DMS53 treated with DMSO at 0.1 percent for 48 hours (cell line): Measurements from ENCODE around the gene LETM1.

Experiments
- DNase-seq: peaks from one replicate; lab custom pipeline; 2025; ENCODE audit not compliant: unreplicated experiment; lab: John Stamatoyannopoulos, UW

The LETM1 gene

GRCh38 chr4:1783015-1783414, 72.9 kb downstream of the LETM1 start:
- DNase-seq = no peak

GRCh38 chr4:1780435-1780834, 75.5 kb downstream of the LETM1 start:
- DNase-seq = no peak

GRCh38 chr4:1779588-1780382, 76.2 kb downstream of the LETM1 start:
- no peak for DNase-seq

DNA sequence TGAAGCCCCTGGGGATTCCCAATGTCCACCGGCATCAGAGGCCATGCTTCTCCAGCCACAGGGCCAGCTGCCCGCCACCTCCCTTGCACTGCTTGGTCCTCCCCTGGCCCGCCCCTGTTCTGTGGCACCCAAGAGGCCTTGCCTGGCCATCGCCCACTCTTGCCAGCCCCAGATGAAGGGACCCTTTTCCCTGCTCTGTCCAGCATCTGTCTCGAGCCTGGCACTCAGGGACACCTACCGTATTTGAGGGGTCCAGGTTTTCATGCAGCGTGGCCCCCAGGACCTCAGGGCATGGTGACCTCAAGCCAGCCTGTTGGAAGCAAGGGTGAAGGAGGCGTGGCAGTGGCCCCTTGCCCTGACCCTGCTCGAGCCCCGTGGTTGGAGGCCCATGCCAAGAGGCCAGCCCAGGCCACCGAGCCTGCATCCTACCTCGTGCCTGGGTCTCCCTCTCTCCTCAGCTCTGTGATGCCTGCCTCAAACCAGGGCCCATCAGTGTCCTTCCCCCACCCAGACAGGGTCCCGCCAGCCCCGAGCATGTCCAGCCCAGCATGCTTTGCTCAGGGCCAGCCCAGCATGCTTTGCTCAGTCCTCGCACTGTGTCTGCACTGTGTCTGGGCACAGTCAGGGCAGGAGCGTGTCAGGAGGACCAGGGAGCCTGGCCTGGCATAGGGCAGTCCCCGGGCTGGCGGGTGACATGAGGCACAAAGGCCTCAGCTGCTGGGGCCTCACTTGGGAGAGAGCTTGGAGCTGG, 77.1 kb downstream of the LETM1 start:
- DNase-seq = no peak

DNA sequence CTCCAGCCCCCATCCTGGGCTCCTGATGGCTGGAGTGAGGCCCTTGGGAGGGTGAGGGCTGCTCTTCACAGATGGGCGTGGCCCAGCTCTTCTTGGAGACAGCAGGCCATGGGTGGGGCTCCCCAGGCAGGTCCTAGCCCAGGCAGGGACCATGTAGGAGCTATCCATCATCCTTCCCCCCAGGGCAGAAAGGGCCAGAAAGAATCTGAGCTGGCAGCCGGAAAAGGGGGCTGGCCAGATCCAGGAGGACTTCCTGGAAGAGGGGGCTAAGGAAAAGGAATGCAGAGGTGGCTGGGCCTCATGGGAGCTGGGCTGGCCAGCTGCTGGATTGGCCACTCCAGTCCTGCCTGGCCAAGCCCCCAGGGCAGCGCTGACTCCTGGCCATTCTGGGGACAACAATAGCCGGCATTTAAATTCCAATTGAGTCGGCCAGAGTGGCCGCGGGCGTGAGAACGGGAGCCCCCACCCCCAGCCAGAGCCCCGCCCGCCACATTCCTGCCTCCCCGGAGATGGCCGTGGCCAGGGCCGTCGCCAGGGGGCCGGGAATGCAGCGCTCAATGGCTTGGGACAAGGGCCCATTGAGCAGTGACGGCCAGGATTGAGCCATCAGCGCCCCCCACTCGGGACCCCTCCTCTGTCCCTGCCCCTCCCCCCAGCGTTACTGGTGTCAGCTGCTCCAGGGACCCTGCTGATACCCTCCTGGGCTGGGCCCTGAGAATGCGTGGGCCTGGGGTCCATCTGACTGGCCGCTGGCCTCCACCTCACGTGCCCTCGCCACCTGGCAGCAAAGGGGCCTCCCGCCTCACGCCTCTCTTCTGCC, 77.9 kb downstream of the LETM1 start:
- DNase-seq = no peak

DNA sequence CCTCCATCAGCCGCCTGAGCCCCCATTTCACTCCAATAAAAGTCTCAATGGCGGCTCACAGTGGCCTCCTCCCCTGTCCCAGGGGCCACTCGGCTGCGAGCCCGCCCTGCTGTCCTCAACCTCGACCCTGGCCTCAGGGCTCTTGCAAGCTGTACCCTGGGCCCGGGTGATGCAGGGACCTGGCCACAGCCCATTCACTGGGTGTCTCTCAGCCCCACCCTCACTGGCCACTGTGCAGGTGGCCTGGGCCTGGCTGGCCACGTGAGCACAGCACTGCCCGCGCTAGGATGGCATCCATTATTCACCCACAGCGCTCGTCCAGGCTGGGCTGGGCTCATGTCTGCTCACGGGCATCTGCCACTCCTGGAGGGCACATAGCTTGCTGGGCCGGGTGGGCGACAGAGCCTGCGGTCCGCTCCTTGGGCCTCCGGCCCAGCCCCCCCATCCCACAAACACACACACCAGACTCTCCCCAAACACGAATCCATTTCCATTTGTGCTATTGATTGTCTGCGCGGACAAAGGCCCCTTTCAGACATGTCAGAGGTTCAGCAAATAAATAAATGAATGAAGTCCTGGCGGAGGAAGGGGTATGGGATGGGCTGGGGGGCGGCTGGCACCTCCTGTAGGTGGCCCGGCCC, 79.3 kb downstream of the LETM1 start:
- no peak for DNase-seq

DNA sequence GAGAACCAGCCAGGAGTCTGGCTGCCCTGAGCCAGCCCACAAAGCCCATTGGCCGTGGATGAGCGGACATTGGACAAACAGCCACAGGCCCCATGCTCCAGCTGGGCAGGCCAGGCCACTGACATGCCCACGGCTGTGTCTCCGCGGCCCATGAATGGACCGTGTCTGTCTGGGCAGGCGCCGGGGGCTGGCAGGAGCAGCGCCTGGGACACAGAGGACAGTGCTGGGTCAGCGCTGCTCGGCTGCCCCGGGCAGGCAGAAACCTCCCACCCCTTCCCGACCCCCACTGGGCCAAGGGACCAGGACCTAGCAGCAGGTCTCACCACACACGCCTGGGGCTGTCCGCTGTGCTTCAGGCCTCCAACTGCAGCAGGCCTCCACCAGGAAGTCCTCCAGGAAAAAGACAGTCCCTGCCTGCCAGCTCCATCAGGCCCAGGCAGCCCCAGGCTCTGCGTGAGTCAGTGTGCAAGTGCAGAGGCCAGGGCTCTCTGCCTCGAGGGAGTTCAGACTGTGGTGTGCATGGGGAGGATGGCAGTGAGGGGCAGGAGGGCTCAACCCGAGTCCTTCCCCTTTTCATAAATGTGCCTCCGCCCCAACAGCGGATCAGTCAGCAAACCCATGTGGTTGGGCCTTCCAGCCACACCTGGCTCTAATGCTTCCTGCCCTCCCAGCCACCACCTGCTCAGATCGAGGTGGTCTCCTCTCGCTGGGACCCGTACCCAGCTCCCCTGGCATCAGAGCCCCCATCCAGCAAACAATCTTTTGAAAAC, 80.0 kb downstream of the LETM1 start:
- no peak for DNase-seq

DNA sequence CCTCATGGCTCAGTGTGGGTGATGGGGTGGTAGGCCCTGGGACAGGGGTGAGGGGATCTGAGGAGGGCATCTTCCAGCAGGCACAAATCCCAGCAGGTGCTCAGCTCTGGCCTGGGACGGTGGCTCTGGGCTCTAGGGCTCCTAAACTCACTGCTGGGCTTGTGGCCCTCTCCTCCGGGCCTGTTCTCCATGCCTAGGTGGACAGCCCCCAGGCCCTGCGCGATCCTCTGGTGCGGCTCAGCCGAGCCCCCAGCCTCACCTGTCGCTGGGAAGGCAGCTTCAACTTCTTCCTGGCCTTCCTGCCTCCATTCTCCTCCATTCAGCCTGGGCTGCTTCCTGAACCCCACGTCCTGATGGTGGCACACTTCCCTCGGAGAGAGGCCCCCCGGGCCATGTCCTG, 82.2 kb downstream of the LETM1 start:
- DNase-seq = no peak

GRCh38 chr4:1772853-1773538, 83.0 kb downstream of the LETM1 start:
- DNase-seq = no peak

DNA sequence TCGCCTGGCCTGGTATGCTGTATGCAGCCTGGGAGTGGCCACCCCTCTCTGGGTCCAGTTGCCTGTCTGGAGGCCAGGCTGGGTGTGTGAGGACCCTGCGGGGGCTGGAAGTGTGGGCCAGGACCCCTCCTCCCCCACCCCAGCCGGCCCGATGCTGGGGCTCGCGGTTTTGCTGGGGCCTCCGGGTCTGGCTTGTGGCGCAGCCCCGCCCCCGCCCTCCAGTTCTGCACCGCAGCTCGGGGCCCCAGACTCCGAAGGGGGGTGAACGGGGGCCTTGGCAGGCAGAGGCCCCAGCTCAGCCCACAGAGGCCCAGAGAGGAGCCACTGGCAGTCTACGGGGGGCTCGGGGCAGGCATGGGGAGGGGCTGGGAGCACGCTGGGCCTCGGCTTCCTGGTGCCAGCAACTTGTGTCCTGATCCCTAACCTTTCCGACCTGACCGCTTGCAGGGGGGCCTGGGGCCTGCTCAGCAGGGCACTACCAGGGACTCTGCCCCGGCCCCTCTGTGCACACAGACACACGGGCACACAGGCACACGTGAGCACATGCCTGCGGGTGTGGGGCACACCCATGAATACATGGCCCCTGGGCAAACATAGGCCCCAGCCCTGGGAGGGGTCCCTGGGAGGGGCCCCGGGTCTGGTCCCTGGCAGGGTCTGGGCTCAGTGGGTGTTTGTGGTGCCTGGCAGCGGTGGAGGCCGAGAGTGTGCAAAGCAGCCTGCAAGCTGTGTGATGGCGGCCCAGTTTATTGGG, 84.2 kb downstream of the LETM1 start:
- no peak for DNase-seq

DNA sequence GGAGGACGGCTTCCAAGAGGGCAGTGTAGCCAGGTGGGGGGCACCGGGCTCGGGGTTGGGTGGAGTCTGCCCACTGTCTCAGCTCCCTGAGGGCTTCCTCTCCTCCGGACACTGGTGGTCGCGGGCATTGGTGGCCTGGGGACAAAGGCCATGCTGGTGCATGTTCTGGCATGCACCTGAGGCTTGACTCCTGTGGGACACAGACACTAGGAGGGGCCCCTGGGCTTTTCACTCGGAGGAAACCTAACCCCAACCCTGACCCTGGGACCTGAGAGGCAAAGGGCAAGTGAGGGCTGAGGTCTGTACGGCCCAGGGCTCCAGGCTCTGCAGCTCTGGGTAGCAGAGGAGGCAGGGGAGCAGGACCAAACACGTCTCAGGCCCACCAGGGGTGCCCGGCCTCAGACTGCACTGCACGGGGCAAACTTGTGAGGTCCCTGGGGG, 85.1 kb downstream of the LETM1 start:
- no peak for DNase-seq

GRCh38 chr4:1770245-1770644, 85.7 kb downstream of the LETM1 start:
- no peak for DNase-seq

DNA sequence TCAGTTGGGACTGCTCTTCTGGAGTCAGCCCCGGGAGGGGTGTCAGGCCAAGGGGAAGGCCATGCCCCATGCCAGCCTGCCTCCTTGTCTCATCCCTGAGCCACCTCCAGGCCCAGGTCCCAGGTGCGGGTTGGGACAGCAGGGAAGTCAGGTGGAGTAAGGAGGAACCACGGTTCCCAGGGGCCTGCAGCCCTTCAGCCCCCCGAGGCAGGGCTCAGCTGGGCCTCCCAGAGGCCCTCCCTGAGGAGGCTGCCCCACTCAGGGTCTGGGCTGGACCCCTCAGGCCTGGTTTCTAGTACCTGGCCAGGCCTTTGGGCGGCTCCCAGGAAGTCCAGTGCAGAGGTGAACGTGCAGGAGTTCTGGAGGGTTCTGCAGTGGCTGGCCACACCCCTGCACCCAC, 86.3 kb downstream of the LETM1 start:
- no peak for DNase-seq

DNA sequence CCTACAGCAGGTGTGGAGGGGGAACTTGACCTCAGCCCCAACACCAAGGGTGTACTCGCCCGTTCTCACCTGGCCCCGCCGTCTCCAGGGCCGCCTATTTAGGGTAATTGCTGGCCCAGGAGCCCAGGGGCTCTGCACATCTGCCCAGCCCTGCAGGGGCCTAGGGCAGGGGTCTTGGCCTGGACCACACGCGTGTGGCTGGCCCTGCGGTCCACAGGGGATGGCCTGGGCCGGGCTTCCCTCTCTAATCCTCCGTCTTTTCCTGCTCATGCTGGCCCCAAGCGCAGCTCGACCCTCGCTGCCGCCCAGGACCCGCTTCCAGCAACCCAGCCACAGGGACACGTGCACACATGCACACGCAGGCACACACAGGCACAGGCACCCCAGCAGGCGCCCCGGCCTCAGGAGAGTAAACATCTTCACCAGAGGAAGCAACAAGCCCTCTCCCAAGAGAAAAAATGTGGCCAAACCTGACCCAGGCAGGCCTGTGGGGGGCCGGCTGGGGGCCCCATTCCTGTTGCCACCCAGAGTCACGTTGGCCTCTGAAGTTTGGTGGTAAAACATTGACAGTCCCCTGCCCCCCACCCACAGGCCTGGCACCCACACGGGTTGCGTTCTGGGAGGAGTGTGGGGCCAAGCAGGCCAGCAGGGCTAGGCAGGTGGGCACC, 87.5 kb downstream of the LETM1 start:
- DNase-seq = no peak

- DNase-seq = peak; percentile 59
These were observed 88.1 kb downstream of the LETM1 start for GRCh38 chr4:1767770-1768366.

DNA sequence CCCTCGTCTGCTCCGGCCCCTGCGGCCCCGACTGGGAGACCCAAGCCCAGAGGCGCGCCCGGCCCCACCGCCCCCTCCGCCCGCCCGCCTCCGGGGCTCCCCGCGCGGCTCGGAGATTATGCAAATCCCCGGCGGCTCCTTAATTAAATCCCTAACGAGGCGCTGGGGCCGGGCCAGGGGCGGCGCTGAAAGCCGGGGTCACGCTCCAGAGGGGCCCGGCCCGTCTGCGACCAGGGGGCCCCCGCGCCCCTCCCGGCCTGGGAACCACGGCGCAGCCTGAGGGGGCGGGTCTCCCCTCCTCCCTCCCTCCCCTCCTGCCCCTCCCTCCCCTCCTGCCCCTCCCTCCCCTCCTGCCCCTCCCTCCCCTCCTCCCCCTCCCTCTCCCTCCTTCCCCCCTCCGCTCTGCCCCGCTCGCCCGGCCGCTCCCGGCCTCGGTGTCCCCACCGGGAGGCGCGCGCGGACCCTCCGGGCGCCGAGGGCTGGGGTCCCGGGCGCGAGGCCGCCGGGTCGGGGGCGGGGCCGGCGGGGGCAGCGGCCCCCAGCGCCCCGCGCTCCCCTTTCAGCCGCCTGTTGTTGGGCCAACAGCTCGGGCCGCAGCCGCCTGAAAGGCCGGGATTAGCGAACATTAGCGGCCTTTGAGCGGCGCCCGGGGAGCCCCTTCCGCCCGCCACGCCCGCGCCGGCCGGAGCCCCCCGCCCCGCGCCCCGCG, 88.7 kb downstream of the LETM1 start:
- no peak for DNase-seq
